C4-2B (cell line): Measurements from ENCODE around the gene NXPE1.

Experiments used
- CTCF ChIP-seq: fragments of 450-650 bp; conservative IDR thresholded peaks from 2 replicates; pipeline ENCODE4 v1.5.1; 2017; ENCODE audit warnings: mild to moderate bottlenecking
- ZFX ChIP-seq: fragments of 450-650 bp; IDR thresholded peaks from 2 replicates; pipeline ENCODE4 v1.6.1; 2017

DNA sequence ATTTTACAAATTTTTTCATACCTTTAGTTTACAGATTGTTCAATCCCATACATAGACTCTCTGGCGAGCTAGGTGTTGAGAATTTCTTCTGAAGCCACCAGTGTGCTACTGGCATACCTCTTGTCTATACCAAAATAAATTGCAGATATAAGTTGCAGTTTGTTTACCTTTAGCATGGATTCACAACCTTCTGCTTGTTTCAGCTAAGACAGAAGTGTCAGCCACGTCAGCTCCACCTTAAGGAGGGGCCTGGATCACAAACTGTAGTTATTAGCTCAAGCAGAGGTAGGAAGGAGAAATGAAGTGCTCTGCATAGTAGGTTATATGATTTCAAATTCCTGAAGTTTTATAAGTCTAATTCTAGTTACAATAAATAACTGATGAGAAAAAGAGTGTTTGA, 35.9 kb upstream of the NXPE1 start, which contains the start of gene NXPE4:
- TF ChIP-seq CTCF (no peak), ZFX (no peak)
